HCT116 (cell line): Measurements from ENCODE around the gene ATP6V1B1. TPM values are rescaled to one million over a fixed set of nuclear protein-coding genes. Genes with fewer than 3 reads are reported as not detected.

Experiments
- ATAC-seq: fragments of 200-7000 bp; cut with Tn5 transposase; 2 replicates; pipeline ENCODE4 v1.9.1; 2020; ENCODE audit warnings: mild to moderate bottlenecking, moderate library complexity
- BruUV-seq: library from RNA; stranded (reverse); fragments of 400-500 nt; replicated peaks from 2 replicates; lab custom pipeline; 2021; lab: Mats Ljungman, UMichigan
- CTCF ChIA-PET: fragments of 300-600 bp; sonication (Branson Sonifier 250); formaldehyde crosslinking; loops from one replicate; lab custom pipeline; 2021; ENCODE audit warnings: antibody characterized with exemption; lab: Charles Lee
- POLR2A ChIA-PET: fragments of 300-600, 350-600 bp; sonication (Branson Sonifier 250); formaldehyde crosslinking; loops from one replicate; lab custom pipeline; 2021; ENCODE audit warnings: antibody characterized with exemption; lab: Charles Lee
- RAD21 ChIA-PET, 2 experiments: fragments of 300-600 bp; sonication (Branson Sonifier 250); formaldehyde crosslinking; loops; one replicate each; lab custom pipeline; 2023; ENCODE audit warnings: low total read pairs in 2 of 2; ENCODE audit not compliant: uncharacterized antibody in 2 of 2, unreplicated experiment in 2 of 2, low non-redundant PET in 1 of 2; lab: Charles Lee
- DNase-seq: peaks from one replicate; pipeline ENCODE4 v3.0.0-alpha.2; 2010; ENCODE audit warnings: low read depth, low spot score
- H2AFZ ChIP-seq: fragments of 200-600 bp; shearing (Covaris generic), sonication (generic); 2 replicates; pipeline ENCODE4 v1.6.1; 2017; ENCODE audit warnings: low read depth, mixed run types, mixed read lengths, antibody characterized with exemption, low read length; ENCODE audit not compliant: poor library complexity, severe bottlenecking
- H3K27ac ChIP-seq: 2 replicates; pipeline ENCODE4 v1.5.1; 2012; ENCODE audit warnings: low read depth, low read length
- H3K27me3 ChIP-seq: fragments of 200-600 bp; sonication (generic); 2 replicates; pipeline ENCODE4 v1.6.1; 2016; ENCODE audit warnings: mixed run types, low read length, mixed read lengths; ENCODE audit not compliant: insufficient read depth
- H3K36me3 ChIP-seq, 2 experiments: fragments of 200-500 bp in 1 of 2; fragments of 200-600 bp in 1 of 2; sonication (Bioruptor generic) in 1 of 2; sonication (generic) in 1 of 2; 2 replicates each; pipeline versions ENCODE4 v1.5.1 to v1.6.1; 2014 to 2016; ENCODE audit warnings: low read length in 2 of 2, inconsistent platforms in 1 of 2, mixed read lengths in 1 of 2, mixed run types in 1 of 2; ENCODE audit not compliant: insufficient read depth in 2 of 2, control insufficient read depth in 1 of 2
- H3K4me1 ChIP-seq, 2 experiments: fragments of 200-600 bp in 1 of 2; sonication (generic) in 1 of 2; 2 replicates each; pipeline versions ENCODE4 v1.5.1 to v1.6.1; 2012 to 2017; ENCODE audit warnings: low read length in 2 of 2, inconsistent platforms in 1 of 2, mild to moderate bottlenecking in 1 of 2, mixed read lengths in 1 of 2, mixed run types in 1 of 2, moderate library complexity in 1 of 2; ENCODE audit not compliant: insufficient read depth in 2 of 2, control insufficient read depth in 1 of 2
- H3K4me2 ChIP-seq: fragments of 200-600 bp; sonication (generic); 2 replicates; pipeline ENCODE4 v1.6.1; 2017; ENCODE audit warnings: mixed run types, low read length, mixed read lengths
- H3K4me3 ChIP-seq, 2 experiments: fragments of 200-600 bp in 1 of 2; sonication (generic) in 1 of 2; replicated peaks in 1 of 2; 2 replicates each; pipeline ENCODE4 v1.5.1; 2011 to 2016; ENCODE audit warnings: low read length in 2 of 2, control low read depth in 1 of 2, low read depth in 1 of 2, mild to moderate bottlenecking in 1 of 2, mixed read lengths in 1 of 2, mixed run types in 1 of 2
- H3K79me2 ChIP-seq: fragments of 200-600 bp; sonication (generic); 2 replicates; pipeline ENCODE4 v1.6.1; 2017; ENCODE audit warnings: mild to moderate bottlenecking, mixed run types, low read length, moderate library complexity, mixed read lengths; ENCODE audit not compliant: insufficient read depth
- H3K9ac ChIP-seq: fragments of 200-600 bp; sonication (generic); 2 replicates; pipeline ENCODE4 v1.6.1; 2016; ENCODE audit warnings: low read length, mixed read lengths
- H3K9me2 ChIP-seq: fragments of 200-600 bp; sonication (generic), shearing (Covaris generic); 2 replicates; pipeline ENCODE4 v1.6.1; 2017; ENCODE audit warnings: mixed run types, mild to moderate bottlenecking, moderate library complexity; ENCODE audit not compliant: insufficient read depth
- H3K9me3 ChIP-seq, 2 experiments: fragments of 200-500 bp in 1 of 2; fragments of 200-600 bp in 1 of 2; sonication (Bioruptor generic) in 1 of 2; sonication (generic) in 1 of 2; 2 replicates each; pipeline ENCODE4 v1.6.1; 2014 to 2017; ENCODE audit warnings: low read length in 2 of 2, mixed read lengths in 2 of 2, inconsistent platforms in 1 of 2, low read depth in 1 of 2, mild to moderate bottlenecking in 1 of 2, mixed run types in 1 of 2, moderate library complexity in 1 of 2; ENCODE audit not compliant: control insufficient read depth in 1 of 2, insufficient read depth in 1 of 2
- H4K20me1 ChIP-seq: fragments of 200-600 bp; sonication (generic), shearing (Covaris generic); 2 replicates; pipeline ENCODE4 v1.6.1; 2017; ENCODE audit warnings: mixed run types, mild to moderate bottlenecking, moderate library complexity; ENCODE audit not compliant: insufficient read depth
- ATF3 ChIP-seq: IDR thresholded peaks from 2 replicates; pipeline ENCODE4 v1.6.1; 2012
- CBX3 ChIP-seq: IDR thresholded peaks from 2 replicates; pipeline ENCODE4 v1.6.1; 2012; ENCODE audit warnings: low read depth
- CTCF ChIP-seq, 3 experiments: fragments of 200-600 bp in 1 of 3; sonication (generic) in 1 of 3; IDR thresholded peaks in 2 of 3; conservative IDR thresholded peaks in 1 of 3; 2 replicates each; pipeline ENCODE4 v1.5.1; 2012 to 2017; ENCODE audit warnings: low read depth in 2 of 3, low read length in 2 of 3, antibody characterized with exemption in 1 of 3, borderline replicate concordance in 1 of 3, control low read depth in 1 of 3, mild to moderate bottlenecking in 1 of 3, mixed read lengths in 1 of 3, mixed run types in 1 of 3, moderate library complexity in 1 of 3; ENCODE audit not compliant: insufficient read depth in 1 of 3
- EZH2 ChIP-seq: fragments of 200-600 bp; sonication (generic); IDR thresholded peaks from 2 replicates; pipeline ENCODE4 v1.6.1; 2017; ENCODE audit warnings: antibody characterized with exemption, mixed run types
- EZH2phosphoT487 ChIP-seq: fragments of 200-600 bp; IDR thresholded peaks from 2 replicates; pipeline ENCODE4 v1.6.1; 2018; ENCODE audit warnings: antibody characterized with exemption, borderline replicate concordance
- FOSL1 ChIP-seq: IDR thresholded peaks from 2 replicates; pipeline ENCODE4 v1.6.1; 2012; ENCODE audit warnings: low read depth
- JUND ChIP-seq: IDR thresholded peaks from 2 replicates; pipeline ENCODE4 v1.6.1; 2012
- POLR2A ChIP-seq: IDR thresholded peaks from 2 replicates; pipeline ENCODE4 v1.7.0; 2011; ENCODE audit warnings: borderline replicate concordance; ENCODE audit not compliant: insufficient read depth, insufficient read length; ENCODE audit errors: extremely low read depth
- POLR2AphosphoS5 ChIP-seq: IDR thresholded peaks from 2 replicates; pipeline ENCODE4 v1.6.1; 2011; ENCODE audit warnings: mild to moderate bottlenecking, low read depth, low read length, moderate library complexity
- RAD21 ChIP-seq: IDR thresholded peaks from 2 replicates; pipeline ENCODE4 v1.6.1; 2012; ENCODE audit warnings: low read depth, mild to moderate bottlenecking
- REST ChIP-seq: IDR thresholded peaks from 2 replicates; pipeline ENCODE4 v1.6.1; 2012; ENCODE audit warnings: low read depth
- SIN3A ChIP-seq: IDR thresholded peaks from 2 replicates; pipeline ENCODE4 v1.6.1; 2012; ENCODE audit warnings: low read depth
- SP1 ChIP-seq: IDR thresholded peaks from 2 replicates; pipeline ENCODE4 v1.6.1; 2012; ENCODE audit warnings: low read depth
- SRF ChIP-seq: IDR thresholded peaks from 2 replicates; pipeline ENCODE4 v1.6.1; 2012; ENCODE audit warnings: low read depth
- TCF7L2 ChIP-seq: IDR thresholded peaks from 2 replicates; pipeline ENCODE4 v1.7.0; 2011; ENCODE audit warnings: borderline replicate concordance, inconsistent platforms; ENCODE audit not compliant: insufficient read depth, insufficient read length; ENCODE audit errors: extremely low read depth
- ZBTB33 ChIP-seq: IDR thresholded peaks from 2 replicates; pipeline ENCODE4 v1.6.1; 2011; ENCODE audit warnings: mild to moderate bottlenecking, low read length, moderate library complexity; ENCODE audit not compliant: insufficient replicate concordance; ENCODE audit errors: extremely low read depth
- ZFX ChIP-seq: fragments of 450-650 bp; IDR thresholded peaks from 2 replicates; pipeline ENCODE4 v1.6.1; 2017
- ZNF274 ChIP-seq: fragments of 200-500 bp; sonication (Bioruptor generic); IDR thresholded peaks from 2 replicates; pipeline ENCODE4 v1.6.1; 2014; ENCODE audit warnings: mild to moderate bottlenecking, low read depth, low read length, inconsistent platforms
- intact Hi-C: fragments of 100-400 bp; cut with micrococcal nuclease; formaldehyde crosslinking; loops from 2 replicates; pipeline ENCODE4 v1.10.0; 2022
- total RNA-seq: library from RNA; stranded (reverse); gene quantifications from one replicate; pipeline ENCODE4 v1.2.1, GENCODE V29; 2021; ENCODE audit not compliant: unreplicated experiment

Gene ATP6V1B1
- total RNA-seq, 1 experiment from 2014 or later: 0.74 TPM

GRCh38 chr2:70902579-70902978 is 33.1 kb upstream of the ATP6V1B1 start:
- Histone ChIP-seq H2AFZ (no peak overlapping the region), H3K9ac (no peak overlapping the region), H3K4me1 (no peaks in the 10 kb centered on the region; a peak in 1 of 4 replicates), H3K4me2 (no peak overlapping the region), H3K79me2 (no peaks in the 10 kb centered on the region), H3K27me3 (no peaks in the 10 kb centered on the region), H3K27ac (no peak overlapping the region), H4K20me1 (no peaks in the 10 kb centered on the region), H3K9me2 (no peaks in the 10 kb centered on the region), H3K4me3 (no peak overlapping the region), H3K36me3 (no peaks in the 10 kb centered on the region), H3K9me3 (no peaks in the 10 kb centered on the region)
- POLR2A ChIA-PET: no interaction called here
- no peak for TF ChIP-seq REST
- TF ChIP-seq POLR2AphosphoS5: no peak
- TF ChIP-seq POLR2A: no peak
- TF ChIP-seq SIN3A: no peak
- no peak for TF ChIP-seq TCF7L2
- no peak for TF ChIP-seq EZH2phosphoT487
- TF ChIP-seq RAD21: no peak
- no peak for TF ChIP-seq ATF3
- TF ChIP-seq SRF: no peak
- no peak for TF ChIP-seq SP1
- no peak for TF ChIP-seq CTCF (IDR thresholded peaks at IDR 0.05 in 2 of 3, conservative IDR thresholded peaks at IDR 0.05 in 1 of 3; ENCODE audit: borderline replicate concordance in 1 of 3, insufficient read depth in 1 of 3, low read depth in 2 of 3, low read length in 2 of 3)
- TF ChIP-seq ZBTB33: no peak
- no peak for TF ChIP-seq JUND
- TF ChIP-seq EZH2: no peak
- TF ChIP-seq ZFX: no peak
- TF ChIP-seq ZNF274: no peak
- no peak for TF ChIP-seq CBX3
- TF ChIP-seq FOSL1: no peak
- ATAC-seq (no peak), DNase-seq (no peak)
- CTCF ChIA-PET: no interaction called here
- TSS peak; percentile 41 for BruUV-seq
- RAD21 ChIA-PET: no interaction called here
- intact Hi-C loops: no loop called here
